Adipocyte (in vitro differentiated cells): ENCODE data around the gene MAPK11.
A peak's percentile ranks its signal among the peaks of the same experiment; 100 is the strongest.

Experiments
- DNase-seq: peaks from one replicate; pipeline ENCODE4 v3.0.0-alpha.2; 2015; ENCODE audit warnings: low read depth
- H3K27me3 ChIP-seq: replicated peaks from 2 replicates; pipeline ENCODE4 v1.7.0; 2013; ENCODE audit warnings: mild to moderate bottlenecking, low read length, moderate library complexity; ENCODE audit not compliant: control insufficient read depth, insufficient read depth
- H3K36me3 ChIP-seq: 2 replicates; pipeline ENCODE4 v1.7.0; 2013; ENCODE audit warnings: low read length, mild to moderate bottlenecking, moderate library complexity; ENCODE audit not compliant: control insufficient read depth, insufficient read depth, severe bottlenecking
- H3K4me1 ChIP-seq: 2 replicates; pipeline ENCODE4 v1.7.0; 2013; ENCODE audit warnings: mild to moderate bottlenecking, low read length, moderate library complexity; ENCODE audit not compliant: control insufficient read depth, insufficient read depth
- H3K4me3 ChIP-seq: 2 replicates; pipeline ENCODE4 v1.7.0; 2013; ENCODE audit warnings: mild to moderate bottlenecking, low read length, moderate library complexity
- H3K9ac ChIP-seq: 2 replicates; pipeline ENCODE4 v1.7.0; 2013; ENCODE audit warnings: mild to moderate bottlenecking, low read length, moderate library complexity
- H3K9me3 ChIP-seq: 2 replicates; pipeline ENCODE4 v1.7.0; 2013; ENCODE audit warnings: mild to moderate bottlenecking, low read length, moderate library complexity; ENCODE audit not compliant: control insufficient read depth

The MAPK11 gene

GRCh38 chr22:50247748-50248147 lies 22.4 kb downstream of the MAPK11 start:
- H3K4me3 ChIP-seq: no peak overlapping the region

GRCh38 chr22:50246242-50247175 lies 23.7 kb downstream of the MAPK11 start:
- Histone ChIP-seq H3K27me3 (no peaks in the 10 kb centered on the region), H3K9me3 (no peaks in the 10 kb centered on the region), H3K9ac (peak overlapping the region; percentile 99), H3K4me3 (peak overlapping the region; percentile 85), H3K36me3 (peaks cover 17% of the 10 kb centered on the region), H3K4me1 (peaks cover 31% of the 10 kb centered on the region)
- DNase-seq: no peak

More at GRCh38 chr22:50247748-50248147, 22.4 kb downstream of the MAPK11 start:
- H3K27me3 ChIP-seq: no peaks in the 10 kb centered on the region
- peaks cover 22% of the 10 kb centered on the region for H3K4me1 ChIP-seq
- H3K9me3 ChIP-seq: no peaks in the 10 kb centered on the region
- no peak overlapping the region for H3K9ac ChIP-seq
- peak; percentile 31 for DNase-seq
- peaks cover 17% of the 10 kb centered on the region for H3K36me3 ChIP-seq

GRCh38 chr22:50245214-50246072 lies 24.7 kb downstream of the MAPK11 start:
- Histone ChIP-seq H3K36me3 (peaks cover 17% of the 10 kb centered on the region), H3K4me1 (peaks cover 34% of the 10 kb centered on the region), H3K9ac (peak overlapping the region; percentile 99), H3K4me3 (peak overlapping the region; percentile 85), H3K9me3 (no peaks in the 10 kb centered on the region), H3K27me3 (no peaks in the 10 kb centered on the region)
- no peak for DNase-seq

- peaks cover 22% of the 10 kb centered on the region for H3K36me3 ChIP-seq
These were observed 25.6 kb downstream of the MAPK11 start, which contains the start of gene TUBGCP6 for GRCh38 chr22:50244420-50245213. TSS of gene TUBGCP6 (minus strand) at chr22:50245023. CDS start at chr22:50244459, 564 bp downstream.

DNA sequence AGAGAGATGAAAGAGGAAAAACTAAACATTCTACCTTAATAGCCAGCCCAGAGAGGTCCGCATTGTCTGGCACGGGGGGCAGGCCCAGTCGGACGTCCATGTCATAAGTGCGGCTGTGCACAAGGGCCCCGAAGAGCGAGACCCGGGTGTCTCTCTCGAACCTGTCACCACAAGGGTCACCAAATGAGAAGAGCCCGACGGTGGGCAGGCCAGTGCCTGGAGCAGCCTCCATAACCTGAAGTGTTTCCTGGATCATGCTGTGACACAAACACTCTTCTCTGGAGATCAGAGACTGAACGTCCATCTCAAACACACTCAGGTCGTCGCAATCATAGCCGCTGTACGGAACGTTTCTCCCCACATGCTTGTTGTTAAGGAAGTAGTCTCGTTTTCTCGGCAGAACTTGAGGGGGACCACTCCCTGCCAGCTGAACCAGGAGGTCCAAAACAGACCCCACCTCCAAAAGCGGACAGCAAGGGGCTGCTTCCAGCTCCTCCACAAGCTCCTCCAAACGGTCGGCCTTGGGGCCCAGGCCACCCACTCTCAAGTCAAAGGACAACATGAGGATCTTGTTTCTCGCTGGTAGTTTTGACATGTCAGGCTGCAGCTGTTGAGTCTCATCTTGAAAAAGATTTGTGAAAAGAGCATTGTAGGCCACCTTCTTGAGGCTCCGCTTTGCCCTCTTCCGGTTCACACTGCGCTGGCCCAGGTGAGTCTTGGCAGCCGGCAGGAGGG lies 26.3 kb downstream of the MAPK11 start:
- Histone ChIP-seq H3K4me3 (peak overlapping the region; percentile 85), H3K9ac (peak overlapping the region; percentile 99), H3K36me3 (peaks cover 24% of the 10 kb centered on the region), H3K27me3 (no peaks in the 10 kb centered on the region), H3K4me1 (peaks cover 25% of the 10 kb centered on the region), H3K9me3 (no peaks in the 10 kb centered on the region)
- DNase-seq: peak; percentile 20

More at GRCh38 chr22:50244420-50245213, 25.6 kb downstream of the MAPK11 start, which contains the start of gene TUBGCP6:
- peaks cover 25% of the 10 kb centered on the region for H3K4me1 ChIP-seq
- peak within 1 kb of the TSS; percentile 99 for H3K9ac ChIP-seq
- no peaks in the 10 kb centered on the region for H3K27me3 ChIP-seq
- H3K9me3 ChIP-seq: no peaks in the 10 kb centered on the region
- peak within 1 kb of the TSS; percentile 85 for H3K4me3 ChIP-seq
- peak; percentile 99 for DNase-seq

DNA sequence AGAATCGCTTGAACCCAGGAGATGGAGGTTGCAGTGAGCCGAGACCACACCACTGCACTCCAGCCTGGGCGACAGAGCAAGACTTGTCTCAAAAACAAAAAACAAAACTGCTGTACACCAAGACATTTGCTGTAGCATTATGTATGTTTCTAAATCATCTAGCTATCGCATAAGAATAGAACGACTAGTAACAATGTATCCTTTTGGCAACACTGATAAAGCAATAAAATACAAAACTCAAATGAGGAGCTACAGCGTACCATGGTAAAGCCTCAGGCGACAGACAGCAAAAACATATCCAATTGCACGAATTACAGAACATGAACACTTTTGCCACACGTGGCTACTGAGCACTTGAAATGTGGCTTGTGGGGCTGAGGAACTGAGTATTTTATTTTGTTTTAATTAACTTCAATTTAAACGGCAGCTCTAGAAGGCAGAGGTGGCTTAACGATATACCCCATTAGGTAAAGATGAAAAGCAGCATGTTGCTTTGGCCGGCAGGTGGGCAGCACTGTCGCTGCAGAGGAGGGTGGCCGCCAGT lies 27.7 kb downstream of the MAPK11 start:
- peak overlapping the region; percentile 85 for H3K4me3 ChIP-seq
- H3K36me3 ChIP-seq: peaks cover 23% of the 10 kb centered on the region
- no peak for DNase-seq
- peaks cover 25% of the 10 kb centered on the region for H3K4me1 ChIP-seq
- H3K27me3 ChIP-seq: no peaks in the 10 kb centered on the region
- H3K9ac ChIP-seq: peak overlapping the region; percentile 99
- H3K9me3 ChIP-seq: no peaks in the 10 kb centered on the region

- Histone ChIP-seq H3K4me3 (no peak overlapping the region), H3K9ac (no peak overlapping the region), H3K4me1 (peaks cover 17% of the 10 kb centered on the region), H3K9me3 (no peaks in the 10 kb centered on the region), H3K27me3 (no peaks in the 10 kb centered on the region), H3K36me3 (peaks cover 11% of the 10 kb centered on the region)
- DNase-seq: no peak
These were observed 31.4 kb downstream of the MAPK11 start for GRCh38 chr22:50238755-50239154.

DNA sequence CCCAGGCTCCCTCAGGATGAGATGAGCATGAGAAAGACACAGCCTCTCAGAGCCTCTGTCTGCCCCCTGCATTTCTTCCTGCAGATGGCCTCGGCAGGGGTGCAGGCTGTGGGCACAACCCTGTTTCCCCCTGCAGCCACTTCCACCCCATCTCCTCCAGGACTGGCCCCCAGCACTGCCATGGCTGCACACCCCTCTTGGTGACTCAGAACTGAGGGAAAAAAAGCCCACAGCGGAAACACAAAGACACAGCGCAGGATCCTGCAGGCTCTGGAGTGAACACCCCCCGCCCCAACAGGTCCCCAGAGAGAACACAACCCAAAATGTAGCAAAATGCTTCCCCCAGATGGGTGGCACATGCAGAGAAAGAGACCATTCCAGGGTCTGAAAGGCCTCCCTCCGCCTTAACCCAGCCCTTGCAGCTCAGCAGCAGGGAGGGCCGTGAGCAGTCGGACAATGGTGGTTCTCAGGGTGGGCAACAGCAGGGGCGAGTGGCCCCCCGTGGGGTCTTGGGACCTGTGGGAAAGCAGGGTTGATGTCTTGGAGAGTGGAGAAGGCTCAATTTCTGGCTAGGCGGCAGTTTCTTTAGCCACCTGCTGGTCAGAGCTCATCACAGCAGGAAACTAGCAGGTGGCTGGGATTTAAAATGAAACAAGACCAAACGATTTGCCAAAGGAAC lies 33.3 kb downstream of the MAPK11 start:
- Histone ChIP-seq H3K36me3 (peaks cover 23% of the 10 kb centered on the region), H3K27me3 (no peaks in the 10 kb centered on the region), H3K4me3 (no peak overlapping the region), H3K4me1 (peaks cover 11% of the 10 kb centered on the region), H3K9me3 (no peaks in the 10 kb centered on the region), H3K9ac (no peak overlapping the region)
- peak; percentile 19 for DNase-seq

- no peak overlapping the region for H3K4me3 ChIP-seq
- no peaks in the 10 kb centered on the region for H3K4me1 ChIP-seq
- DNase-seq: no peak
- peaks cover 21% of the 10 kb centered on the region for H3K36me3 ChIP-seq
- no peak overlapping the region for H3K9ac ChIP-seq
- H3K9me3 ChIP-seq: no peaks in the 10 kb centered on the region
- H3K27me3 ChIP-seq: no peaks in the 10 kb centered on the region
These were observed 37.0 kb downstream of the MAPK11 start for GRCh38 chr22:50233223-50233622.
